ENCODE measurements around the gene ZNRD2.

ZNRD2 gene

DNA sequence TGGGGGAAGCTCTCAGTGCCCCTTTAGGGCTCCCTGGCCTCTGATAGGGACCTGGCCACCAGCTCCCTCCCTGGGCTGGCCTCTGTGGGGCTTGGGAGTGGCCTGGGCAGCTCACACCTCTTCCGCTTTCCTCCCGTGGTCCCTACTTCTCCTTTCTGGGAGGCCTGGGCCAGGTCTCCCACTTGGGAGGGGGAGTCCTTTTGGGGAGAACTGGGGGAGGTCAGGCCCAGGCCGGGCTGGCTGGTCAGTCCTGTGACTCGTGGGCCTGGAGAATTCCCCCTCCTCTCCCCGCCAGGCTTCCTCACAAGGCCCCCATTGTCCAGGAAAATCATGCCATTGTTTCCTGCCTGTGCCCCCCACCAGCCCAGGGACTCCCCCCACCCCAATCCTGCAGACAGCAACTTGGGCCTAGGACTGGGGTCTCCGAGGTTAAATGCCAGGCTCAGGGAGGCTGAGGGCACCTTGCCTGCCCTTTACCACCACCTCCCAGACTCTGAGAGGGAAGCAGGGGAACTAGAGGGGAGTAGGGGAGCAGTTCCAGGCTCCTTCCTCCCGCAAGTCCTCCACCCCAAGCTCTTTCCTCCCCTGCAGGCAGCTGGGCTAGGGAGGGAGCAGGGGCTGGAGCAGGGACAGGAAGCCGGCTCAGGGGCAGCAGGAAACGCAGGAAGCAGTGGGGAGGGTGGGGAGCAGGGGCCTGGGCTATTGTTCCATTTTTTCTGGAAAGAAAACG is 40.9 kb downstream of the ZNRD2 start:
- Histone ChIP-seq H3K36me3 (ENCODE audit: control insufficient read depth in 1 of 2, insufficient read depth in 2 of 2, low read length in 2 of 2) (peaks cover 14 to 48% of the 10 kb centered on the region in 2 donors), H3K27ac (ENCODE audit: low read depth, low read length) (peak overlapping the region; percentile 39), H3K4me1 (ENCODE audit: control insufficient read depth in 1 of 2, insufficient read depth in 2 of 2, low read length in 2 of 2) (peaks cover 30 to 52% of the 10 kb centered on the region in 2 donors), H3K4me3 (ENCODE audit: low read depth in 1 of 2, low read length in 2 of 2) (peak overlapping the region; percentile 91 to 93), H3K9ac (ENCODE audit: low read depth in 1 of 2, low read length in 2 of 2) (peak overlapping the region in 1 of 2 donors; percentile 34), H3K9me3 (ENCODE audit: control insufficient read depth in 1 of 2, low read length in 2 of 2) (no peaks in the 10 kb centered on the region), H3K27me3 (ENCODE audit: control insufficient read depth in 1 of 2, insufficient read depth in 2 of 2, low read length in 2 of 2) (no peaks in the 10 kb centered on the region)

DNA sequence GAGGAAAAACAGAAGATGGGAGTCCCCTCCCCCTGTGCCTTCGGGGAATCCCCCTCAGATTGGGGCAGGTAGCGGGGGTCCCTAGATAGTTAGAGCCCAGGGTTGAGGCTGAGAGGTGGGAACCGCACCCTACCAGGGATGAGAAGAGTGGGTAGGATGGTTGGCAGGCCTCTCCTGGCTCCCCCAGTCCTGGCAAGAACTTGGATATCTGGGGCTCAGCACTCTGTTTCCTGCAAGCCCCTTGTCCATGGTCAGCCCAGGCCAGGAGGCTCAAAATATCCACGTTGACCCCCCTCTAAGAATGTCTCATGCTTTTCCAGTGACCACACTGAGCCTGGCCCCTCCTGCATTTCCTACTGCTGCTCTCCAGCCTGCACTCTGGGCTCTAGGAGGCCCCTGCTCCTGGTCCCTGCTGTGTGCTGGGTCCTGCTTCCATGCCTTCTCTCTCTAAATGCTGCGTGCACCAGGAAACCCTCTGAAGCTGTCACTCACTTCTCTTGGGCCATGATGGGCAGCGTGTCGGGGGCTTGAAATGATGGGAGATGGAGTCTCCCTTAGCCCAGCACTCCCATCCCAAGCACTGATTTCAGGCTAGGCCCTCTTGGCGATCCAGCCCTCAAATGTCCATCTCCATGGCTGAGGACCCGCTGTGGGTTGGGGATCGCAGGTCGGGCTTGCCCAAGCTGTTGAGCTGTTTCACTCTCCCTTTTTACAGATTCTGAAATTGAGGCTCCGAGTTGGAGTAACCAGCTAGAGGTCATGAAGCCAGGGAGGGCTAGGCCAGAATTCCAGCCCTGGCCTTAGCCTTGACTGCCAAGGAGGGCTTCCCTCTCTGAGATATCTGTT is 41.7 kb downstream of the ZNRD2 start:
- Histone ChIP-seq H3K9ac (ENCODE audit: low read depth in 1 of 2, low read length in 2 of 2) (peak overlapping the region; percentile 84 to 89), H3K9me3 (ENCODE audit: control insufficient read depth in 1 of 2, low read length in 2 of 2) (no peaks in the 10 kb centered on the region), H3K4me1 (ENCODE audit: control insufficient read depth in 1 of 2, insufficient read depth in 2 of 2, low read length in 2 of 2) (peaks cover 37 to 56% of the 10 kb centered on the region in 2 donors), H3K27ac (ENCODE audit: low read depth, low read length) (peak overlapping the region; percentile 0), H3K36me3 (ENCODE audit: control insufficient read depth in 1 of 2, insufficient read depth in 2 of 2, low read length in 2 of 2) (peaks cover 14 to 42% of the 10 kb centered on the region in 2 donors), H3K27me3 (ENCODE audit: control insufficient read depth in 1 of 2, insufficient read depth in 2 of 2, low read length in 2 of 2) (no peaks in the 10 kb centered on the region), H3K4me3 (ENCODE audit: low read depth in 1 of 2, low read length in 2 of 2) (peak overlapping the region; percentile 91 to 93)

DNA sequence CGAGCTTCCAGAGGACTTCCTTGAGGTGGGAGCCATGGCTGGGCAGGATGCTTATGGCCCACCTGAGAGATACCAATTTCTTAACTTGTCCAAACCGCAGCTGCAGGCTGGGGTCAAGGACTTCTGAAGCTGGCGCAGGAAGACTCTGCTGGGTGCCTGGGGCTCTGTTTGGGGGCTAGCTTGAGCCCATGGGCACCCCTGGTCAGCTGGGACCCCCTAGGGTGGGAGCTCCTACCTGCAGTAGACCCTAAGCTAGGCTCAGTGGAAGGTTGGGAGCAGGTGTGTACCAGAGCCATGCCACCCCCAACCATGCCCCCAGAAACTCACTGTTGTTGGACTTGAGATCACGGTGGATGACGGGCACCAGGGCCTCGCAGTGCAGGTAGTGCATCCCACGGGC is 42.4 kb downstream of the ZNRD2 start:
- Histone ChIP-seq H3K36me3 (ENCODE audit: control insufficient read depth in 1 of 2, insufficient read depth in 2 of 2, low read length in 2 of 2) (peaks cover 19 to 45% of the 10 kb centered on the region in 2 donors), H3K27me3 (ENCODE audit: control insufficient read depth in 1 of 2, insufficient read depth in 2 of 2, low read length in 2 of 2) (no peaks in the 10 kb centered on the region), H3K9me3 (ENCODE audit: control insufficient read depth in 1 of 2, low read length in 2 of 2) (no peaks in the 10 kb centered on the region), H3K4me1 (ENCODE audit: control insufficient read depth in 1 of 2, insufficient read depth in 2 of 2, low read length in 2 of 2) (peaks cover 40 to 58% of the 10 kb centered on the region in 2 donors), H3K4me3 (ENCODE audit: low read depth in 1 of 2, low read length in 2 of 2) (peak overlapping the region; percentile 91 to 93), H3K9ac (ENCODE audit: low read depth in 1 of 2, low read length in 2 of 2) (peak overlapping the region; percentile 84 to 89), H3K27ac (ENCODE audit: low read depth, low read length) (peak overlapping the region; percentile 95)

DNA sequence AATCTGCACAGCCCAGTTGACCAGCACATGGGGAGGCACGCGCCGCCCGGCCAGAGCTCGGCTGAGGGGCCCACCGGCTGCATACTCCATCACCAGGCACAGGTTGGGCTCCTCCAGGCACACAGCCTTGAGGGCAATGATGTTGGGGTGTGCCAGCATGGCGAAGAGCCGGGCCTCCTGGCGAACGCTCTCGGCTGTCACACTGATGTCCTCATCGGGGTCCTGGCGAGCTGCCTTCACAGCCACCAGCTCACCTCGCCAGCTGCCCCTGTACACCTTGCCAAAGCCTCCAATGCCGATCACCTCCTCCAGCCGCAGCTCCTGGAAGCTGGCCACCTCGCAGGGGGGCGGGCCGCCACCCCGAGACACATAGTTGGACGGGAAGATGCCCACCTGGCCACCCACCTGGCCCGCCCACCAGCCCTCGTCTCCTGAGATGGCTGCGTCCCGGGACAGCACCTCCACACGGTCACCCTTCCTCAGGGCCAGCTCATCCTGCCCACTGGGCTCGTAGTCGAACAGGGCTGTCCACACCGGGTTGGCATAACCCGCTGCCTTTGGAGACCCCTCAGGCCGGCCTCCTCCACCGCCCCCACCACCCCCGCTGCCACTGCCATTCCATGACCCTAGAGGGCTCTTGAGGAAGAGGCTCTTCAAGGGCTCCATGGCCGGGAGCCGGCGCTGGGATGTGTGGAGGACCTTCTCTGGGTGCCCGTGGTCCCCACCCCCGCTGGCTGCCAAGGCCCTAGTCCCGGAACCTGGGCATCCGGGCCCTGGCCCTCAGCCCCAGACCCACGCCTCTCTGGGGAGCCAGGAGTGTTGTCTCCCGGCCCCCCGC is 43.0 kb downstream of the ZNRD2 start:
- Histone ChIP-seq H3K9me3 (ENCODE audit: control insufficient read depth in 1 of 2, low read length in 2 of 2) (no peaks in the 10 kb centered on the region), H3K4me1 (ENCODE audit: control insufficient read depth in 1 of 2, insufficient read depth in 2 of 2, low read length in 2 of 2) (peaks cover 40 to 57% of the 10 kb centered on the region in 2 donors), H3K4me3 (ENCODE audit: low read depth in 1 of 2, low read length in 2 of 2) (peak overlapping the region; percentile 91 to 93), H3K9ac (ENCODE audit: low read depth in 1 of 2, low read length in 2 of 2) (peak overlapping the region; percentile 84 to 89), H3K27ac (ENCODE audit: low read depth, low read length) (peak overlapping the region; percentile 95), H3K27me3 (ENCODE audit: control insufficient read depth in 1 of 2, insufficient read depth in 2 of 2, low read length in 2 of 2) (no peaks in the 10 kb centered on the region), H3K36me3 (ENCODE audit: control insufficient read depth in 1 of 2, insufficient read depth in 2 of 2, low read length in 2 of 2) (peaks cover 19 to 45% of the 10 kb centered on the region in 2 donors)

DNA sequence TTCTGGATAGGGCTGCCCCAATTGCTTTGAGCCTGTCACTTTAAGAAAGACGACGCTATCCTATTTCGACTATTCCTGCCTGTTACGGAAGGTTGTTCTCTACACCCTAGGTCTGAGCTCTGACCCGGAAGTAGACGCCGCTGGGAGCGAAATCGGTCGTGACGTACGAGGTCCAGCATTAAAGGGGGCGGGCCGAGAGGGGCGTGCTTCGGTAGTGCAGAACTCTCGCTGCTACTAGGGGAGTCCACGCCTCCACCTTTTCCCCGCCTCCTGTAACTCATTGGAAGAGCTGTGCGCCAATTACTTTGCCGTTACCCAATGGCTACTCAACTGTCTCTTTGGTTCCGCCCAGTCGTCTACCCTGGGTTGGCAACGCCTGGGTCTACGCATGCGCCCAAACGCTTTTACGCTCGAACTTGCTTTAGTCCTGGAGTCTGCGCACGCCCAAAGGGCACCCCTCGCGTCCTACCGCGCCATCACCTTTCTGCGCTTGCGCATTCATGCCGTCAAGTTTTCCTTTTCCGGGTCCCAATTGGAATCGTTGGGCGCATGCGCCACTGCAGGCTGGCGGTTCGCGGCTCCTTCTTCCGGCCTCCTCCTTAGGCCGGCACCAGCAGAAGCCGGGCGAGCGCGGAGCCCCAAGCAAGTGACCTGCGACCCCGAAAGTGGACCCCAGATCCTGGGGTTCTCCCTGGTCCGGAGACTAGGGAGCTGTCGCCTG is 45.1 kb downstream of the ZNRD2 start, which contains the start of gene PCNX3:
Gene PCNX3 (plus strand): TSS at position 548 of the 721 bp plus-strand sequence. CDS start 536 bp downstream, outside the sequence.
- peak within 1 kb of the TSS; percentile 89 to 99 for H3K9ac ChIP-seq (ENCODE audit: low read depth in 1 of 2, low read length in 2 of 2)
- H3K27me3 ChIP-seq (ENCODE audit: control insufficient read depth in 1 of 2, insufficient read depth in 2 of 2, low read length in 2 of 2), result no peaks in the 10 kb centered on the region
- no peaks in the 10 kb centered on the region for H3K9me3 ChIP-seq (ENCODE audit: control insufficient read depth in 1 of 2, low read length in 2 of 2)
- peak within 1 kb of the TSS; percentile 95 for H3K27ac ChIP-seq (ENCODE audit: low read depth, low read length)
- peaks cover 24 to 51% of the 10 kb centered on the region in 2 donors for H3K36me3 ChIP-seq (ENCODE audit: control insufficient read depth in 1 of 2, insufficient read depth in 2 of 2, low read length in 2 of 2)
- H3K4me1 ChIP-seq (ENCODE audit: control insufficient read depth in 1 of 2, insufficient read depth in 2 of 2, low read length in 2 of 2), result peaks cover 40 to 47% of the 10 kb centered on the region in 2 donors
- peak within 1 kb of the TSS; percentile 91 to 93 for H3K4me3 ChIP-seq (ENCODE audit: low read depth in 1 of 2, low read length in 2 of 2)

DNA sequence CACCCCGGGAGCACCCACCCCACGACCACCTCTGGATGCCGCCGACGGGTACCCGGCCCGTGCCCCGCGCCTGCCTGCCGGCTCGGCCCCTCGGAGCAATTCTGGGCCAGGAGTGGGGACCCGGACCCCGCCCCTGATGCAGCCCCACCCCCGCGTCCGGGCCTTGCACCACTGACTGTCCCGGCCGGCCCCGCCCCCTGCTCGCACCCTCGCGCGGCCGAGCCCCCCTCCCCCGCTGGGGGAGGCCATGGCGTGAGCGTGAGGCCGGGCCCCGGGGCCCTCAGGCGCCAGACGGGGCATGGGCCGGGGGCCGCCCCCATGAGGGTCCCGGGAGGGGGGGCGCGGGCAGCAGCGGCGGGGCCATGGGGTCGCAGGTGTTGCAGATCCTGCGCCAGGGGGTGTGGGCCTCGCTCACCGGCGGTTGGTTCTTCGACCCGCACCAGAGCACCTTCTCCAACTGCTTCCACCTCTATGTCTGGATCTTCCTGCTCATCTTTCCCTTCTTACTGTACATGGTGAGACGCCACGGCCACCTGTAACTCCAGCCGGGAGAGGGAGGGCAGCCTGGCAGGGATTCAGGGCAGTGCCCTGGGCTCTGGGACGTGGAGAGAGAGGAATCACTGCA is 45.8 kb downstream of the ZNRD2 start:
- H3K4me1 ChIP-seq (ENCODE audit: control insufficient read depth in 1 of 2, insufficient read depth in 2 of 2, low read length in 2 of 2), result peaks cover 33 to 40% of the 10 kb centered on the region in 2 donors

DNA sequence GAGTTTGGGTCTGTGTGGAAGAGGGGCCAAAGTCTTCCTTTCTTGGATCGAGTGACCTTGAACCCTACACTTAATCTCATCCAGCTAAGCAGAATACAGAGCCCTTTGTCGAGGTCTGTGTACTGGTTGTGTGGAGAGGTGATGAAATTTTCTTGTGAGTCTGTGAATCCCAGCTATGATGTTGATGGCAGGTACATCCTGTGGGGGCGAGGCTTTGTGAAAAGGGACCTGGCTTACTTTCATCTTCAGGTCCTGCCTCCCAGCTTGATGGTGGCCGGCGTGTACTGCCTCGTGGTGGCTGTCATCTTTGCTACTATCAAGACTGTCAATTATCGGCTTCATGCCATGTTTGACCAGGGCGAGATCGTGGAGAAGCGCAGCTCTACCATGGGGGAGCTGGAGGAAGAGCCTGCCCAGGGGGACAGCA is 46.3 kb downstream of the ZNRD2 start:
- Histone ChIP-seq H3K36me3 (ENCODE audit: control insufficient read depth in 1 of 2, insufficient read depth in 2 of 2, low read length in 2 of 2) (peaks cover 26 to 59% of the 10 kb centered on the region in 2 donors), H3K27me3 (ENCODE audit: control insufficient read depth in 1 of 2, insufficient read depth in 2 of 2, low read length in 2 of 2) (no peaks in the 10 kb centered on the region), H3K9ac (ENCODE audit: low read depth in 1 of 2, low read length in 2 of 2) (peak overlapping the region; percentile 79 to 88), H3K27ac (ENCODE audit: low read depth, low read length) (no peak overlapping the region), H3K9me3 (ENCODE audit: control insufficient read depth in 1 of 2, low read length in 2 of 2) (no peaks in the 10 kb centered on the region), H3K4me1 (ENCODE audit: control insufficient read depth in 1 of 2, insufficient read depth in 2 of 2, low read length in 2 of 2) (peaks cover 28 to 35% of the 10 kb centered on the region in 2 donors), H3K4me3 (ENCODE audit: low read depth in 1 of 2, low read length in 2 of 2) (peak overlapping the region; percentile 85 to 88)

More for the DNA sequence above, 45.8 kb downstream of the ZNRD2 start:
- H3K9me3 ChIP-seq (ENCODE audit: control insufficient read depth in 1 of 2, low read length in 2 of 2), result no peaks in the 10 kb centered on the region
- peaks cover 26 to 54% of the 10 kb centered on the region in 2 donors for H3K36me3 ChIP-seq (ENCODE audit: control insufficient read depth in 1 of 2, insufficient read depth in 2 of 2, low read length in 2 of 2)
- H3K27me3 ChIP-seq (ENCODE audit: control insufficient read depth in 1 of 2, insufficient read depth in 2 of 2, low read length in 2 of 2), result no peaks in the 10 kb centered on the region
- H3K4me3 ChIP-seq (ENCODE audit: low read depth in 1 of 2, low read length in 2 of 2), result peak overlapping the region; percentile 85 to 88
- H3K27ac ChIP-seq (ENCODE audit: low read depth, low read length), result peak overlapping the region; percentile 73
- peak overlapping the region; percentile 79 to 88 for H3K9ac ChIP-seq (ENCODE audit: low read depth in 1 of 2, low read length in 2 of 2)

DNA sequence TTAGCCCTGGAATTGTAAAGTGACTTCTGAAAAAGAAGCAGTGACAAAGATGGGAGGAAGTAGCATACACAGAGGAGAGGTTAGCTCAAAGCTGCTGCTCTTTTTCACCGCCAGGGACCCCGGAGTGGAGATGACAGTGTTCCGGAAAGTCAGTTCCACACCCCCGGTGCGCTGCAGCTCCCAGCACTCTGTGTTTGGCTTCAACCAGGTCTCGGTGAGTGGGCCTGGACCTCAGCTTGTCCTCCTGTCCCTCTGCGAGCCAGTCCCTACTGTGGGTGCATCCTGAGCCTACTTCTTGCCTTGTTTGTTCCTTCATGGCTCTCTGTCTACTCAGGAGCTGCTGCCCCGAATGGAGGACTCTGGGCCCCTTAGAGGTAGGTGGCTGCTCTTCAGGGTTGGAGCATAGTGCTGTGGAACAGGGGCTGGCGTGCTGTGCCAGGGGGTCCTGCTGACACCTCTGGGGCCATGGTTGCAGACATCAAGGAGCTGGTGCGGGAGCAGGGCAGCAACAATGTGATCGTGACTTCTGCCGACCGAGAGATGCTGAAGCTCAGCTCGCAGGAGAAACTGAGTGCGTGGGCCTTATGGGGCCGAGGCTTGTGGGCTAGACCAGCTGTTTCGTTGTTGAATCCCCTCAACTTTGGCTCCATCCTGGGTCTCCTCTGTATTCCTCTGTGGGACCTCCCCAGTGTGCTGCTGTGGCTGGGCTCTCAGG is 47.0 kb downstream of the ZNRD2 start:
- Histone ChIP-seq H3K9me3 (ENCODE audit: control insufficient read depth in 1 of 2, low read length in 2 of 2) (no peaks in the 10 kb centered on the region), H3K27ac (ENCODE audit: low read depth, low read length) (no peak overlapping the region), H3K36me3 (ENCODE audit: control insufficient read depth in 1 of 2, insufficient read depth in 2 of 2, low read length in 2 of 2) (peaks cover 26 to 59% of the 10 kb centered on the region in 2 donors), H3K27me3 (ENCODE audit: control insufficient read depth in 1 of 2, insufficient read depth in 2 of 2, low read length in 2 of 2) (no peaks in the 10 kb centered on the region), H3K4me3 (ENCODE audit: low read depth in 1 of 2, low read length in 2 of 2) (peak overlapping the region; percentile 85 to 88), H3K9ac (ENCODE audit: low read depth in 1 of 2, low read length in 2 of 2) (peak overlapping the region in 1 of 2 donors; percentile 79), H3K4me1 (ENCODE audit: control insufficient read depth in 1 of 2, insufficient read depth in 2 of 2, low read length in 2 of 2) (peaks cover 21 to 28% of the 10 kb centered on the region in 2 donors)

All from duodenal mucosa (tissue), 2 donors.